Amygdala (tissue), 56 donors: ENCODE data around the gene ZNF775.

Source experiments
- DNase-seq, 56 donors: peaks; one replicate each; lab custom pipeline; 2025; lab: John Stamatoyannopoulos, UW

Gene ZNF775

DNA sequence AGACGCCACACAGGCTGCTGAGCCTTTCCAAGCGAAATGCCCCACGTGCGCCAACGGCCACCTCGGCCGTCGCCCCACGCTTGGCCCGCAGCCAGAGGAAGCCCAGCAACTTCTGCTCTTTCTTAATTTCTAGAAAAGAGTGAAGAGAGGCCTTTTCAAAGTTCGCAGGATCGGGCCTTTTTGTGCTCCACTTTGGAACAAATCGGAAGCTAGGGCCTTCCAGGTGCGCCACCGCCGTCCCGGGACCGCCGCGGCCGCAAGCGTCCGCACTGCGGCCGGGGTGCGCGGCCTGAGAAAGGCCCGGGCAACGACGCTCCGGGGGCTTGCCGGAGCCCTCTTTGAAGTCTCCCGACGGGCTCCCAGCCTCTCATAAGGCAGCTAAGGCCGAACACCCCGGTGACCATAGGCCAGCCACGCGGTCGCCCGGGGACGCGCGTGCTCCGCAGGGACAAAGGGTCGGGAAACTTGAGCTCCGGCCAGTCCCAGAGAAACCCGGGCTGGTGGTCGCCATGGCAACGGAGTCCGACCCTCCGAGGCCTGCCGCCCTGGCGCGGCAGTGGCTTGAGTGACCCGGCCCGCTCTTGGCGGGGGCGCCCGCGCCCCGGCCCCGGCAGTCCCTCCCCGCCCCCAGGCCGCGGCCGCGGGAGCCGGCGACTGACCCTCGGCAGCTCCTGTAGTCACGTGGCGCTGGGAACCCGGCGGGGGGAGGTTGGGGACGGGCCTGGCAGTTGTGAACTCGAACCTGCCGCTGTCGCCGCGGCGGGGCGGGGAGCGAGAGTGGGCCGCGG is 10.8 kb upstream of the ZNF775 start, which contains the start of gene REPIN1:
REPIN1 (plus strand) TSS at position 727 of the 788 bp plus-strand sequence. CDS start 890 bp downstream, outside the sequence.
- peak in 53 of 56 donors; percentile 46 to 92 (median 83) for DNase-seq

DNA sequence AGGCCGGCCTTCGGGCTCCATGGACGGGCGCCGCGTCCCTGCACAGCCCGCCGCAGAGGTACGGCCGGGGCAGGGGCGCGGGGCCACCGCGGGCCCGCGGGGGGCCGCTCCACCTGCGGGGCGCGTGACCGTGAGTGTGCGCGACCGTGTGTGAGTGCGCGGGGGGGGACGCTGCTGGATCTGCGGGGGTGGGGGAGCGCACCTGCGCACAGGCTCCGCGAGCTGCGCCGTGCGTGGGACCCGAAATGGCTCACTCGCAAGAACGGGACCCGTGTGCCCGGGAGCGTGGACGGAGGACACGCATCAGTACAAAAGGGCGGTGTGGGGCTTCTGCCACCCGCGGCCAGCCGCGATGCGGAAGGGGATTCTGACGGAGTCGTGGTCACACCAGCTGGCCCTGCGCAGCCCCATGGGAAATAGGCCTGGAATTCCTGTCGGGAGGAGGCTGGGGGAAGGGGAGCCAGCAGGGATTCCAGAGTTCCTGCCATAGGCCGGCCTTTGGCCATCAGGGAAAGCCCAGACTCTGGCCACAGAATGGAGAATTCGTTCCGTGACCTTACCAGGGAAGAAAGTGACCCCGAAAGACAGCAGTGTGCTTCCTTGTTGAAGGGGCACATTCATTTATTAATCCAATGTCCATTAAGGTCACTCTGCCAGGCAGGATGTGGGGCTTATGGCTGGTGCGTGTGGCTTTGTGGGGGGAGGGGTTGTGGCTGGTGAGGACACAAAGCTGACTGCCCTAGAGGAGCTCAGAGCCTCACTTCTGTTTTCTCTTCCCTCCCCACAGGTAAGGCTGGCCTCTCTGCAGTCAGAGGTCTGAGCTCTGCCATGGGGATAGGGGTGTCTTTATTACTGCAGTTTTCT is 10.0 kb upstream of the ZNF775 start:
- peak in 32 of 56 donors; percentile 47 to 86 (median 69) for DNase-seq

DNA sequence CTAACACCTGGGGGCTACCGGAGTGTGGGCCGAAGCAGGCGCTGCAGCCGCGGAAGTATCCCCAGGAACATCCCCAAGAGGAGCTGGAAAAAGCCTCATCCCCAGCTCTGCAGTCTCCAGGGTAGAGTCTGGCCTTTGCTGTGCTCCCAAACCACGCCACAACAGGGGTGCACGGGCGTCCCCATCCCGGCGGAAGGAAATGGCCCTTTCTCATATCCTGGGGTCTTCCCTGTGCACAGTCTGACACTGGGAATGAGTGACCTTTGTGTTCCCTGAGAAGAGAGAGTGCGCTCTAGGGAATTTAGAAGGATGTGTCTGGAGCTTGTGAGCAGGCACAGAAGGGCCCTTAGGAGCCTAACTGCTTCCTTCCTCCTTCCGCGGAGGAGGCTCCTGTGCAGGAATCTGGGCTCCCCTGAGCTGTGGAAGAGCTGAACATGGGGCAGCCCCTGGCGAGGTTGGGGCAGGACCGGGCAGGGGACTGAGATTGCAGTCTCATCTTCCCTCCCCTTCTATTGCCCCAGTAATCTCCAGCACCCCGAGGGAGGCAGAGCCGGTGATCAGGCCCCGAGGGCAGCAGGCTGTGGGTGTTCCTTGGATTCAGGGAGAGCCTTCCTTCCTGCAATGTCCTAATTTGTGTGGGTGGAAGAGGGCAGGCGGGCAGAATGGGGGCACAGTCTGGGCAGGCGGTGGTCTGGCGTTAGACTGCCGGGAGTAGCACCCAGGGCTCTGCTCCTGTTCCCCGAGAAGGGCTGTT is 9.2 kb upstream of the ZNF775 start:
- no peak for DNase-seq

DNA sequence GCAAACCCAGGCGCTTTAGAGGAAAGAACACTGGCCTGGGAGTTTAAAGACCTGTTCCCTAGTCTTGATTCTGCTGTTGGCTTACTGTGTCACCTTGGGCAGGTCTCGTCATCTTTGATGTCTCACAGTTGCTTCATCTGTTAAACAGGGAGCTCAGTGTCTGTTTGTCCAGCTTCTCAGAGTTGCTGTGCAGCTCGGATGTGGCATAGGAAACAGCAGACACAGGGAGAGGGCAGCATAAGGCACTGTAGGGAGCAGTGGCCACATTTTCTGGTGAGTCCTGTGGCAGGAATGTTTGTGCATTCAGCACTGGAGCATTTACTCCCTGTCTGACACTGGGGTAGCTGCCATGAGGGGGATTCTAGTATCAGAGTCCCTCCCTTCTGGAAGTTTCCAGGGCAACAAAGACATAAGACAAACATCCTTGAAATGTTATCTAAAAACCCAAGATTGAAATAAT is 8.5 kb upstream of the ZNF775 start:
- no peak for DNase-seq

GRCh38 chr7:150371131-150371995 is 7.8 kb upstream of the ZNF775 start:
- no peak for DNase-seq

GRCh38 chr7:150371996-150372270 is 7.2 kb upstream of the ZNF775 start:
- DNase-seq: no peak

GRCh38 chr7:150372271-150373048 is 6.7 kb upstream of the ZNF775 start:
- DNase-seq: no peak

- DNase-seq: no peak
Measured at GRCh38 chr7:150373049-150373801, 5.9 kb upstream of the ZNF775 start.

GRCh38 chr7:150374026-150374425 is 5.1 kb upstream of the ZNF775 start:
- DNase-seq: no peak

DNA sequence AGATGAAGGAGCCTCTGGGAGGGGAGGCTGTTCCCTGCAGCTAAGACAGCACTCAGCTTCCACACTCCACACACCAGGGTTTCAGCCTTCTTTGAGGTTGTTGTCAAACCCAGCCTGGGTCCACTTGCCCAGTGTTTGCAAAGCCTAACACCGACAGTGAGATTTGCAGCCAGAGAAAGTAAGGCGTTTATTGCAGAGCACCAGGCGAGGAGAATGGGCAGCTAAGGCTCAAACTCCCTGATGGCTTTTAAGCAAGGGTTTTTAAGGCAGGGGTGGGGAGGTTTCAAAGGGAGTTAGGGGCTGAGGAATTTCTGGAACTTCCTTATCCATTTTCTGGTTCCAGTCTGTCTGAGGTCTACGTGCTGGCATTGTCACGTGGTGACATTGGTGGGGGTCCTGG is 4.7 kb upstream of the ZNF775 start:
- no peak for DNase-seq

GRCh38 chr7:150375662-150376521 is 3.2 kb upstream of the ZNF775 start:
- peak in 1 of 56 donors; percentile 45 for DNase-seq

GRCh38 chr7:150376560-150376959 is 2.6 kb upstream of the ZNF775 start:
- no peak for DNase-seq

- DNase-seq: no peak
Measured at GRCh38 chr7:150377196-150377595, 1.9 kb upstream of the ZNF775 start.

DNA sequence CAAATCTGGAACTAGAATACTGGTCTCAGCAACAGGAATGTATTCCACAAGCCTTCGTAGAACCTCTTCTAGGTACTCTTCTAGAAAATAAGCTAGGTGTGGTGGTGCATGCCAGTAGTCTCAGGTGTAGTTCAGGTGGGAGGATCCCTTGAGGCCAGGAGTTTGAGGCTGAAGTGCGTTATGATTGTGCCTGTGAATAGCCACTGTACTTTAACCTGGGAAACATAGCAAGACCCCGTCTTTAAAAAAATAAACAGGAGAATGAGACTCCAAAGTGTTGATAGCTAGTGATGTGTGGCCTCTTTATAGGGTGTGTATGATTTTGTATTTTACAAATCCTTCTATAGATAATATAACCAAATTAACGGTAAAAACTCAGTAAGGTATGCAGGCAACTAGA is 1.5 kb upstream of the ZNF775 start:
- no peak for DNase-seq

GRCh38 chr7:150378115-150378852 is 846 bp upstream of the ZNF775 start:
- DNase-seq: peak in 19 of 56 donors; percentile 20 to 44 (median 32)
